GM12878 (cell line): ENCODE measurements around the gene TMTC3. TPM values are rescaled to one million over a fixed set of nuclear protein-coding genes. Genes with fewer than 3 reads are reported as not detected.

Experiments
- ATAC-seq: fragments of 200-7000 bp; cut with Tn5 transposase; 3 replicates; pipeline ENCODE4 v1.9.1; 2020; ENCODE audit warnings: mild to moderate bottlenecking, moderate library complexity
- BruUV-seq: library from RNA; stranded (reverse); fragments of 400-500 nt; replicated peaks from 2 replicates; lab custom pipeline; 2021; lab: Mats Ljungman, UMichigan
- CTCF ChIA-PET: fragments of 300-600 bp; sonication (Branson Sonifier 250); formaldehyde crosslinking; extraction: SDS; loops from one replicate; lab custom pipeline; 2021; ENCODE audit warnings: inconsistent platforms; lab: Yijun Ruan, JAX
- POLR2A ChIA-PET: fragments of 350-600 bp; formaldehyde crosslinking; extraction: SDS; loops from one replicate; lab custom pipeline; 2021; ENCODE audit warnings: inconsistent platforms; lab: Charles Lee
- RAD21 ChIA-PET: fragments of 300-600 bp; sonication (Branson Sonifier 250); formaldehyde crosslinking; loops from one replicate; lab custom pipeline; 2023; ENCODE audit warnings: antibody characterized with exemption; ENCODE audit not compliant: unreplicated experiment; lab: Charles Lee
- SMC1A ChIA-PET: fragments of 300-600 bp; sonication (Branson Sonifier 250); formaldehyde crosslinking; loops from one replicate; lab custom pipeline; 2023; ENCODE audit not compliant: unreplicated experiment, uncharacterized antibody; lab: Charles Lee
- DNase-seq: peaks from one replicate; pipeline ENCODE4 v3.0.0-alpha.2; 2011; ENCODE audit warnings: low read depth, low spot score
- FAIRE-seq: peaks from 3 replicates; lab custom pipeline; 2011; peaks lifted over from hg19 to GRCh38; lab: Jason Lieb, UNC
- H2AFZ ChIP-seq: 2 replicates; pipeline ENCODE4 v1.6.0; 2011; ENCODE audit warnings: low read depth, low read length, control low read depth; ENCODE audit not compliant: control insufficient read depth
- H3K27ac ChIP-seq: 2 replicates; pipeline ENCODE4 v1.5.1; 2011; ENCODE audit warnings: control low read depth; ENCODE audit not compliant: control insufficient read depth, insufficient read depth
- H3K27me3 ChIP-seq, 2 experiments: replicated peaks in 1 of 2; 2 replicates each; pipeline versions ENCODE4 v1.6.0 to v1.6.1; 2011; ENCODE audit warnings: low read length in 1 of 2; ENCODE audit not compliant: control insufficient read depth in 2 of 2, insufficient read depth in 2 of 2
- H3K36me3 ChIP-seq, 2 experiments: 2 replicates each; pipeline ENCODE4 v1.5.1; 2011; ENCODE audit warnings: low read length in 1 of 2; ENCODE audit not compliant: control insufficient read depth in 2 of 2, insufficient read depth in 2 of 2
- H3K4me1 ChIP-seq: 2 replicates; pipeline ENCODE4 v1.6.1; 2011; ENCODE audit warnings: mild to moderate bottlenecking, low read length, moderate library complexity, mixed read lengths; ENCODE audit not compliant: control insufficient read depth, insufficient read depth
- H3K4me2 ChIP-seq: 2 replicates; pipeline ENCODE4 v1.6.0; 2011; ENCODE audit warnings: control low read depth; ENCODE audit not compliant: control insufficient read depth, insufficient read depth
- H3K4me3 ChIP-seq: fragments of 200-600 bp; sonication (generic); 2 replicates; pipeline ENCODE4 v1.5.1; 2016
- H3K79me2 ChIP-seq: 2 replicates; pipeline ENCODE4 v1.6.0; 2011; ENCODE audit warnings: low read length; ENCODE audit not compliant: control insufficient read depth, insufficient read depth
- H3K9ac ChIP-seq: 2 replicates; pipeline ENCODE4 v1.8.0; 2011; ENCODE audit warnings: low read length, control low read depth, mixed read lengths; ENCODE audit not compliant: control insufficient read depth, insufficient read depth
- H3K9me3 ChIP-seq: replicated peaks from 3 replicates; pipeline ENCODE4 v1.5.1; 2011; ENCODE audit warnings: mild to moderate bottlenecking, low read length; ENCODE audit not compliant: control insufficient read depth, insufficient read depth
- H4K20me1 ChIP-seq: 2 replicates; pipeline ENCODE4 v1.6.0; 2011; ENCODE audit not compliant: control insufficient read depth, insufficient read depth
- FOS ChIP-seq: IDR thresholded peaks from 3 replicates; pipeline ENCODE4 v1.6.1; 2011; ENCODE audit warnings: borderline replicate concordance; ENCODE audit not compliant: insufficient read length; ENCODE audit errors: extremely low read depth
- LARP7 ChIP-seq: fragments of 450-650 bp; IDR thresholded peaks from 2 replicates; pipeline ENCODE4 v1.6.1; 2017; ENCODE audit warnings: mild to moderate bottlenecking
- MTA3 ChIP-seq: IDR thresholded peaks from 2 replicates; pipeline ENCODE4 v1.6.1; 2012; ENCODE audit warnings: low read length, inconsistent platforms, borderline replicate concordance
- SP1 ChIP-seq: IDR thresholded peaks from one replicate; pipeline ENCODE4 v1.6.1; 2011; ENCODE audit warnings: low read depth, low read length
- SREBF2 ChIP-seq: IDR thresholded peaks from 2 replicates; pipeline ENCODE4 v1.6.1; 2012; ENCODE audit warnings: mild to moderate bottlenecking, low read length
- TCF3 ChIP-seq: IDR thresholded peaks from 2 replicates; pipeline ENCODE4 v1.6.1; 2012; ENCODE audit warnings: low read depth, mild to moderate bottlenecking, low read length, borderline replicate concordance; ENCODE audit not compliant: insufficient read depth
- YY1 ChIP-seq: IDR thresholded peaks from 2 replicates; pipeline ENCODE4 v1.6.1; 2011; ENCODE audit warnings: low read depth, mild to moderate bottlenecking, low read length
- ZZZ3 ChIP-seq: IDR thresholded peaks from 2 replicates; pipeline ENCODE4 v1.6.1; 2011; ENCODE audit warnings: low read depth; ENCODE audit not compliant: control insufficient read depth, insufficient read length
- WGBS: methylation state at CpG from one replicate; pipeline ENCODE4 v1.1.6; 2016; ENCODE audit warnings: low lambda C conversion rate; ENCODE audit not compliant: insufficient replicate concordance, insufficient coverage; ENCODE audit errors: missing lambda C conversion rate; 5-methylcytosine and 5-hydroxymethylcytosine counted together
- in situ Hi-C: fragments of 300-500 bp; cut with MboI; formaldehyde crosslinking; loops from 9 replicates; pipeline ENCODE4 v1.14.3; 2018; ENCODE audit warnings: mixed read lengths
- intact Hi-C: fragments of 100-400 bp; cut with micrococcal nuclease; formaldehyde crosslinking; loops from one replicate; pipeline ENCODE4 v1.14.2; 2022; ENCODE audit not compliant: unreplicated experiment
- polyA plus RNA-seq, 11 experiments: library from polyadenylated mRNA; depleted of rRNA in 4 of 11; unstranded in 6 of 11; stranded (reverse) in 5 of 11; fragments of >200 nt; fragmentation: Nextera tagmentation in 4 of 11; fragmentation: Illumina TruSeq in 1 of 11; extraction: Ambion mirVana in 4 of 11; extraction: Trizol in 1 of 11; gene quantifications; 1 replicate in 1 of 11; 2 replicates in 10 of 11; pipeline versions ENCODE4 v1.2.1 to v1.2.3, GENCODE V29; 2011 to 2016; ENCODE audit warnings: inconsistent platforms in 2 of 11, missing spikeins in 2 of 11, low read depth in 1 of 11
- total RNA-seq, 4 experiments: library from RNA; depleted of rRNA in 3 of 4; stranded (reverse); fragments of >200 nt in 3 of 4; fragmentation: Illumina TruSeq in 1 of 4; extraction: Trizol in 1 of 4; gene quantifications; 2 replicates each; pipeline versions ENCODE4 v1.2.1 to v1.2.3, GENCODE V29; 2013 to 2021
- TF ChIP-seq, protein P1 (sequence below): IDR thresholded peaks from 2 replicates; pipeline ENCODE4 v1.6.1; 2011; ENCODE audit warnings: borderline replicate concordance, low read depth, mild to moderate bottlenecking, moderate library complexity, mixed read lengths, low read length; ENCODE audit not compliant: insufficient read depth; ENCODE audit errors: extremely low read length

Gene TMTC3
- total and polyA plus RNA-seq, 10 of the 15 experiments (the other 5 are each of a cell fraction or from before 2014, with no cell fraction given): 1.4 to 5.7 (median 3.5) TPM

DNA sequence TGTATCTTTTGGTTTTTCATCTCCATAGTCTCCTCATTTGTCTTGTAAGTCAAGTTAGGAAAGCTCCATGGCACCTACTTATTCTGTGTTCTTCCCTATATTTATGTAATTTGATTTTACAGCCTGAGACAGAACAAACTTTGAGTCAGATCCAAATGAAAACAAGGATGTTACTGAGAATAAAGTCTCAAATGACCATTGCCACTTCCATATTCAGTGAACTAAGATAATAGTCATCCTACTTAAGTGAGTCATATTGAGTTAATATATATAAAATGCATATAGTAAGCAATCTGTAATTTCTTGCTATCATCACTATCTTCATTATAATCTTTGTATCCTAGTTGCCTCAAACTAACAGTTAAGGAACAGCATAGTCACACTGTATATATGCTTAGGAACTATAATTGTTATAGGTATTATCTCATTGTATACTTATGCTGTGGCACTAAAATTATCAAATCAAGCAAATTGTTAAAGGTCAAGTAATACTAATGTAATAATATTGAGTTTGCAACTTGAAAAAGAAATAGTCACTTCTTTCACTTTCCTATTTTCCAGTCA lies 30.8 kb downstream of the TMTC3 start:
- H3K4me1 ChIP-seq: no peaks in the 10 kb centered on the region
- no peaks in the 10 kb centered on the region; a peak in 1 of 4 replicates for H3K36me3 ChIP-seq
- RAD21 ChIA-PET: no interaction called here
- no TSS peak for BruUV-seq
- no peaks in the 10 kb centered on the region for H3K27me3 ChIP-seq
- intact Hi-C loops: no loop called here
- no peak overlapping the region for H3K4me2 ChIP-seq
- no peak for DNase-seq
- H3K27ac ChIP-seq: no peak overlapping the region
- no peak overlapping the region for H2AFZ ChIP-seq
- H3K79me2 ChIP-seq: no peaks in the 10 kb centered on the region
- TF ChIP-seq, protein P1, sequence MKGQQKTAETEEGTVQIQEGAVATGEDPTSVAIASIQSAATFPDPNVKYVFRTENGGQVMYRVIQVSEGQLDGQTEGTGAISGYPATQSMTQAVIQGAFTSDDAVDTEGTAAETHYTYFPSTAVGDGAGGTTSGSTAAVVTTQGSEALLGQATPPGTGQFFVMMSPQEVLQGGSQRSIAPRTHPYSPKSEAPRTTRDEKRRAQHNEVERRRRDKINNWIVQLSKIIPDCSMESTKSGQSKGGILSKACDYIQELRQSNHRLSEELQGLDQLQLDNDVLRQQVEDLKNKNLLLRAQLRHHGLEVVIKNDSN: no peak
- TF ChIP-seq ZZZ3 (no peak), SP1 (no peak), MTA3 (no peak), SREBF2 (no peak), TCF3 (no peak), FOS (no peak)
- TF ChIP-seq, all 136 proteins: peak for 0
- no peak overlapping the region for H3K9ac ChIP-seq
- H3K4me3 ChIP-seq: no peak overlapping the region
- no peak for FAIRE-seq
- no peak for ATAC-seq
- in situ Hi-C loops: no loop called here
- H4K20me1 ChIP-seq: no peaks in the 10 kb centered on the region
- H3K9me3 ChIP-seq: no peaks in the 10 kb centered on the region
- ChIA-PET SMC1A (interaction anchor here (1.7 kb wide), 1 partner anchor 12 kb away, joined by 3 read pairs; no protein-coding TSS in a partner anchor), POLR2A (no interaction called here), CTCF (no interaction called here)

DNA sequence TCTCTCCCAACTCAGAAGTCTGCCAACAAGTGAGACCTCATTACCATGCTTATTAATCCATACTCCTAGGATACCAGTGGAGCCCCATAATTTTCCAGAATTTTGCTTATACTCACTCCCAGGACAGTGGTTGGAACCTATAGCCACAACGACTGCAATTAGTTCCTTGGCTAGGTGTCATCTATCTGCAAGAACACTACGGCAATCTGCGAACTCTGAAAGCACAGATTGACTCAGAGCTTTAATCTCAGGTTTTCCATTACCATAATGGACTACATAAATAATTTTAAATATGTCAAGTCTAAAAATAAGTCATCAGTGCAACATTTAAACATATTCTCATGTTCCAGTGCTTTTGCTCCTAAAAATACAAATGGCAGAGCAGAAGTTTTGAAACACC lies 33.4 kb downstream of the TMTC3 start:
- Histone ChIP-seq H3K4me2 (no peak overlapping the region), H3K9me3 (no peaks in the 10 kb centered on the region), H3K27ac (no peak overlapping the region), H3K79me2 (no peaks in the 10 kb centered on the region), H3K4me3 (no peak overlapping the region), H3K9ac (no peak overlapping the region), H3K4me1 (no peaks in the 10 kb centered on the region), H4K20me1 (no peaks in the 10 kb centered on the region), H2AFZ (no peak overlapping the region), H3K27me3 (no peaks in the 10 kb centered on the region), H3K36me3 (no peaks in the 10 kb centered on the region; a peak in 1 of 4 replicates)
- RAD21 ChIA-PET: no interaction called here
- DNase-seq (no peak), FAIRE-seq (no peak), ATAC-seq (no peak)
- POLR2A ChIA-PET: no interaction called here
- 72% methylated on average over 3 of the region's 3 CpGs for WGBS
- no TSS peak for BruUV-seq
- in situ Hi-C loops (no loop called here), intact Hi-C loops (no loop called here)
- CTCF ChIA-PET: interaction anchor here (0.7 to 0.8 kb wide), 2 partner anchors 25 to 408 kb away, joined by 4 to 7 read pairs; no protein-coding TSS in a partner anchor
- no peak for TF ChIP-seq LARP7
- no peak for TF ChIP-seq YY1
- SMC1A ChIA-PET: interaction anchor here (0.7 to 2.2 kb wide), 4 partner anchors 21 to 1305 kb away, joined by 3 to 7 read pairs (median 3); no protein-coding TSS in a partner anchor
